GM18505 (cell line): ENCODE measurements around the gene HCFC1.
A peak's percentile ranks its signal among the peaks of the same experiment; 100 is the strongest.

ENCODE experiments used
- ATAC-seq: cut with Tn5 transposase; IDR thresholded peaks from one replicate; pipeline ENCODE4 v1.9.1; 2021; ENCODE audit not compliant: unreplicated experiment
- POLR2A ChIP-seq: IDR thresholded peaks from 4 replicates; pipeline ENCODE4 v1.6.1; 2011; ENCODE audit warnings: borderline replicate concordance; ENCODE audit not compliant: insufficient read depth, insufficient read length; ENCODE audit errors: extremely low read depth

Gene HCFC1

DNA sequence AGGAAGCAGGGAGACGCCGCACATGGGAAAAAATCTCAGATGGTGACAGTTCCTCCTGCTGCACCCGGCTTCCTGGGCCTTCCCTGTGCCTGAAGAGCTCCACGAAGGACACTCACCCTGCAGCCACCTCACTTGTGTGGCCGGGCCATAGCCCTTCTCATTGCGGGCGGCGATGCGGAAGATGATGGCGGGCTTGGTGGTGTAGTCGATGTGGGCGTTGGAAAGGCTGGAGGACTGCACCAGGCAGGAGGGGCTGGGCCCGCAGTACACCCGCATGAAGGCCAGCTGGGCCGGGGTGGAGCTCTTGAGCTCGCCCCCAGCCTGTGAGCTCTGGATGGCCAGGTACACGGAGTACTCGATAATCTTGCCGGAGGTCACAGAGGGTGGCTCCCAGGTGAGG lies 21.5 kb downstream of the HCFC1 start:
- ATAC-seq, result no peak
- no peak for TF ChIP-seq POLR2A

- no peak for ATAC-seq
- no peak for TF ChIP-seq POLR2A
These were observed 22.5 kb downstream of the HCFC1 start for GRCh38 chrX:153948847-153949805.

DNA sequence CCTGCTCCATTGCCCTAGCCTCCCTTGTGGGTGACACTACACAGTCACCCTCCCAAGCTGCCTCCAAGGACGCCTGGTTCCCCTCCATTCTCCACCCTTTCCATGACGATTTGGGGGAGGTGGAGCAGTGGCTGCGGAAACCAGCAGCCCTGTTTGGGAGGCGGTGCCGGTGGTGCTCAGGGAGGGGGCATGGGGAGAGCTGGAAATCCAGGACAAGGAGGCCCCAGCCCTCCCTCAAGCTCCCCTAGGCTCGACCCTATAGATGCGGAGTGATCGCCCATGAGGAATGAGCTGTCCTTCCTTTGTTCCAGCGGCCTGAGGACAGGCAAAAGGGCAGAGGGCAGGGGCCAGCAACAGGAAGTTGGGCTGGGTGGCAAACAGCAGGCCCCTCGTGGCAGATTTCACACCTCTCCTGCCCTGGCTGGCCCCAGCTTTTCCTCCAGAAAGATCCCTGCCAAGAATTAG lies 23.6 kb downstream of the HCFC1 start:
- ATAC-seq, result no peak
- TF ChIP-seq POLR2A, result no peak

- peak; percentile 66 for ATAC-seq
- no peak for TF ChIP-seq POLR2A
These were observed 24.4 kb downstream of the HCFC1 start for GRCh38 chrX:153947009-153947769.

DNA sequence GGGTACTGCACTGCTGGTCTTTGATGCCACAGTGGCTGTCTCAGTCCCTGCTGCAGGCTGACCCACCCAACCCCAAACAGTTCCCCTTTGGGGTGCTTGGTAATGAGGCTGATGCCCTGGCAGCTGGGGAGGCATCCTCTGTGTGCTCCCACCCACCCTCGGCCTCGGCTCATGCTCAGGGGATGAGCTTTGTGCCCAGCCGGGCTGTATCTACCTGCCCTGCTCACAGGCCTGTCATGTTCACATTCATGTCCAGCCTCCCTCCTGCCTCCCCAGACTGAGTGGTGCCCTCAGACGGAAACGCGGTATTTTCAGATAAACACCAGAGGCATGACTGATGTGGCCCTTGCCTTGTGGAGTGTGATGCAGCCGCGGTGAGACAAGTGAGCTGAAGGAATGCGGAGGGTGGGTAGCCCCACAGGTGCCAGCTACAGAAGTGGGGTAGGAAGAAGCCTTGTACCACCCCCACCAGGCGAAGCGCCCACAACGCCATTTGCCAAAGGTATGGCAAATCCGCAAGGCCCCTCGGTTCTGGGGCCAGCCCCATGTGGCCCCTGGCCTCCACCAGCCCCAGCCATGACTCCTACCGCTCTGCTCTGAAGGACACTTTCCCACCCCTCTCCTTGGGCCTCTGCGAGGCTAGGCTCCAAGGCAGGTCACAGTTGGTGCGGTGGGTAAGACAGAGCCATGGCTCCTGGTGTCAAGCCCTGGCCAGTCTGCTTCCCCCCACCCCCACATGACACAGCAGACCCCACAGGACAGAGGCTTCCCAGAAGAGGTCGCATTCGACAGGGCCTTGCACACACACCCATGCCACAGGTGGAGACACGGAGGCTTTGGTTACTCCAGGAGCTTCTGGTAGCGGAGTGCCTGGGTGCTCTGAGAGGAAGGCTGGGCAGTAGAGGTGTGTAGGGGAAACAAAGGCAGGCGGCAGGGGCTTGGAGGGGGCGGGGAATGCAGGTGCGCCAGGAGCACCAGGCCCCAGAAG lies 25.4 kb downstream of the HCFC1 start:
- no peak for ATAC-seq
- TF ChIP-seq POLR2A, result no peak

- TF ChIP-seq POLR2A, result no peak
- no peak for ATAC-seq
These were observed 26.8 kb downstream of the HCFC1 start for GRCh38 chrX:153944800-153945150.

DNA sequence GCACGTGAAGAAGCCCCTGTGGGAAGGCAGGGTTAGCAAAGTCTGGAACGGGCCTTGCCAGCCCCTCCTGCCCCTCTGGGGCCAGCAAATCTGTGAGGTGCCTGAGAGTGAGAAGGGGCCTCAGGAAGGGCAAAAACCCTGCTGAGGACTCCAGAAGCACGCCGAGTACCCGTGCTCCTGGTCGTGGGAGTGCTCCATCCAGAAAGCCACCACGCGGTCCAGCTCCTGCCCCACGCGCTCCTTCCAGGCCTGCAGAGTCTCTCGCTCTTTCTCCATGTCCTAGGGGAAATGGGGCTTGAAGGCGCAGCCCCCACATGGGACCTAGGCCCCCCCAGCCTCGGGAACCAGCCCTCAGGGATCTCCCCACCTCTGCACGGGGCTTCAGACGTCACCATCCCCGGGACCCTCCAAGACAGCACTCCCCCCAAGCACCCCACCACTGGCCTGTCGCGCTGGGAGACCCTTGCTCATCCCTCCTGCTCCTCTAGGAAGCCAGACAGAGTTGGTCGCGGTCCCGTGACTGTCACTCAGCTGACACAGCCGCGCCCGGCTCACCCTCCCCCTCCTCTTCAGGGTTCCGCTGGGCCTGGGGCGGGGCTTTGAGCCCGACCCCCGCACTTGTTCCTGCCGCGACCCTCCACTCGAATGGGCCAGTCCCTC lies 27.3 kb downstream of the HCFC1 start, which contains the start of gene RENBP:
RENBP (minus strand) TSS at position 504 of the 660 bp plus-strand sequence; CDS start at position 471, 33 bp downstream.
- no peak for ATAC-seq
- no peak for TF ChIP-seq POLR2A

DNA sequence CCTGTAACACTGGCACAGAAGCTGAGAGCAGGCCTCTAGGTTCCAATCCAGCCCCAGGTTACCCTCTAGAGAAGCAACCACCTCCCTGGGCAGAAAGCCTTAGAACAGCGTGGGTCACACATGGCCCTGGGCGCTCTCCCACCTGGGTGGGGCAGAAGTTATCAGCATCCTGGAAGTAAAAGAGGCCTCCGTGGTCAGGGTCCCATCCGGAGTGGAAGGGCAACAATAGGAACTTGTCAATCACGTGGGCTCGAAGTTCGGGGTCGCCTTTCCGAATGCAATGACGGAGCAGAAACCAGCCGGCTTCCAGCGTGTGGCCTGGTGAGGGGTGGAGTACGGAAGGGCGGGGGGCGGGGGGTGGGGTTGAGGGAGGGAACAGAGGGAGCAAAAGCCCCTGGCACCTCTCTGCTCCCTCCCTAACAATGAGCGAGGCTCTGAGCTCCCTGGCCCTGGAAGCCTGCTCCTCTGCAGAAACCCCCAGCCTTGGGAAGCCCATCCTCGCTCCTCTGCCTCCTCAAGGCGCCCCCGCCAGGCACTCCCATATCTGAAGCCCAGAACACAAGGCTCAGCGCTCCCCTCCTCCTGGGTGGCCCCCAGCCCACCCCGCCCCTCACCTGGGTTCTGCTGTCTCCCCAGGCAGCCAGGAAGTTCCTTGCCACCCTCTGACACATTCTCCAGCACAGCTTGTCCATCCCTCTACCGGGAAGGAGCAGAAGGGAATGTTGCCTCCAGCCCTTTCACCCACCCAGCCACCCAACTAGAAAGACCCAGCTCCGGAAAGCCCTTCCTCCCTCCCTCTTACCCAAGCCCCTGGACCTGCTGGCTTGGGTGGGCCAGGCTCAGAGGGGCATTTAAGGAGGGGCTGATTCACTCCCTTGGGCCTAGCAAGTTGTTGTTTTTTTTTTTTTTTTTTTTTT lies 30.0 kb downstream of the HCFC1 start:
- ATAC-seq, result no peak
- no peak for TF ChIP-seq POLR2A

DNA sequence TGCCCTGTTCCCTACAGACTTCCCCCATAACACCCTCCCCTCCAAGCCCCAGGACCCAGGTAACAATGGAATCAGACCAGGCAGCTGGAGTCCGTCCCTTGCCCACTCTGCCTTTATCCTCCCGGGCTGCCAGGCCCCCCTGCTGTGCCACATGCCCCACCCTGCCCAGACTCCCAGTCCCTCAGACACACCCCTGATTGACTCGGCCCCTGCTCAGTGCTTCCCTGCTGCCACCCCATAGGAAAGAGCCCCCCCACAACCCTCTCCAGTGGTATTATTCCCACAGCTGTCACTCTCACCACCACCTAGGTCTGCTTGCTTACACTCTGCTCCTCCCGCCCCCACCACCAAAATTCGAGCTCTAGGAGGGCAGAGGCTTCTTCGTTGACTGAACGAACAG lies 32.0 kb downstream of the HCFC1 start:
- ATAC-seq, result no peak
- TF ChIP-seq POLR2A, result no peak

DNA sequence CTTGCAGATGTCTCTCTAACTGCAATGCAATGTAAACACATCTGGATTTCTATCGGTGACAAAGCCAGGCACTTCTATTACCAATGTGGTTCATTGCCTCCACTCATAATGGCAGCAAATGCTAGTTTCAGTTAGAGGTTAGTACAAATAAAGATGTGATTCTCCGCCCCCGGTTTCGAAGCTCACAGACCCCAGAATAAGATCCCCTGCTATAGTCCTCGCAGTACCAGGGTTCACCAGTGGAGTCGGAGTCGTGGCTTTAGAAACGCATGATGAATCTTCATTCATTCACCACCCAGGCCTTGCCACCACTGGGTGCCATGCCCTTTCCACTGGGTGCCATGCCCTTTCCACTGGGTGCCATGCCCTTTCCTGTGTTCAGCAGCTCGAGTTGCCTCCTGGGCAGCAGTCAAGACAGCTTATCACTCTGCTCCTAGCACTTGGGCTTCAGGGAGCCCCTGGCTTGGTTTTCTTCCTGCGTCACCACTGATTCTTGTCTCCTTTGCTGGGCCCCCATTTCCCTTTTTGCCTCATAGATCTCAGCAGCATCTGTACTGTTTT lies 33.3 kb downstream of the HCFC1 start:
- ATAC-seq, result no peak
- TF ChIP-seq POLR2A, result no peak

- no peak for TF ChIP-seq POLR2A
- no peak for ATAC-seq
These were observed 34.6 kb downstream of the HCFC1 start for GRCh38 chrX:153937056-153937455.

DNA sequence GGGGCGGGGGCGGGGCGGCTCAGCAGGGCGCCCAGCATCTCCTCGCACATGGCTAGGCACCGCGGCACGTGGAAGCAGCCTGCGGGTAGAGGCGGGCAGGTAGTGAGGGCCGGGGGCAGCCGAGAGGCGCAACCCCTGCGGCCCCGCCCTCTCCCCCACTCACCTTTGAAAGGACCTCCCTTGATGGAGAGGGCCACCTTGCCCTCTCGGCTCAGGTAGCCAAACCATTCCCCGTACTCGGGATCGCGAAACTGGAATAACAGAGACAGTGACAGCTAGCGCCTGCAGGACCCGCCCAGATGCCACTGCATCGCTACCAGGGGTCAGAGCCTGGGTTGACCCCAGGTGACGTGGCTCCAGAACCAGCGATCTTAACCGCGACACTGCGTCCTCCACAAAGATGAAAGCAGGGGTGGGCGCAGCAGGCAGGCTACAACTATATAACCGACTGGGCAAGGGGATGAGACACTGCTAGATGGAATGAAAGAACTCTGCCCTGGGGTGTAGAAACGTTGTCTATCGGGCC lies 36.2 kb downstream of the HCFC1 start:
- TF ChIP-seq POLR2A, result no peak
- ATAC-seq, result peak; percentile 2
